Measurements from ENCODE around the gene EML3. TPM values are rescaled to one million over a fixed set of nuclear protein-coding genes. Genes with fewer than 3 reads are reported as not detected.

EML3 gene
- total and polyA plus RNA-seq, 2 of the 8 experiments (the other 6 are each of a cell fraction or from before 2014, with no cell fraction given), result 19.2 to 29.9 TPM

GRCh38 chr11:62569611-62570010, 43.0 kb downstream of the EML3 start (continued):
- no peak for TF ChIP-seq SIN3A (conservative IDR thresholded peaks at IDR 0.05 in 1 of 2, IDR thresholded peaks at IDR 0.05 in 1 of 2; ENCODE audit: low read depth in 1 of 2, low read length in 2 of 2)
- no peak for TF ChIP-seq KDM5A (IDR thresholded peaks at IDR 0.05; ENCODE audit: low read length)
